ENCODE data around the gene SOSTDC1.
A peak's percentile ranks its signal among the peaks of the same experiment; 100 is the strongest.
"Not testable (repeated sequence)": the region's sequence is repeated elsewhere in the genome, so short reads cannot be mapped to it uniquely, and the experiment has no call there.

Gene SOSTDC1

DNA sequence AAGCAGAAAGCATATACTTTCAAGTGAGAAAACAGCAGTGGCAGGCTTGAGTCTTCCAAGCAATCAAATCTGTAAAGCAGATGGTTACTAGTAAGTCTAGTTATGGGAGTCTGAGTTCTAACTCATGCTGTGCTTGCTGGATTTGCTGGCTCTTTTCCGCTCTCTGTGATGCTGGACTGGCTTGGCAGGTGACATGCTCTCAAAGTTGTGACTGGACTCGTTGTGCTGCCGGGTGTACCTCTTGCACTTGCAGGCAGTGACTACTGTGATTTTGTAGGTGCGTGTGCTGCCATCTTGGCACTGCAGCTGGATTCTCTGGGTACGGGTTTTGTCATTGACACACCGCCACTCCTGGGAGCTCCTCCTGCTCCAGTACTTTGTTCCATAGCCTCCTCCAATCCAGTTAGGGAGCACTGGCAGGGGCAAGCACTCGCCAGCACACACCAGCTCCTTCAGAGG lies 3.1 kb downstream of the SOSTDC1 start:
- no peak for DNase-seq (ENCODE audit: low read depth in 2 of 2)

- DNase-seq (ENCODE audit: low read depth in 2 of 2): no peak
Observed at GRCh38 chr7:16460789-16461493, 4.6 kb downstream of the SOSTDC1 start.

- not testable (repeated sequence) for DNase-seq (ENCODE audit: low read depth in 2 of 2)
Observed at GRCh38 chr7:16456303-16456702, 9.2 kb downstream of the SOSTDC1 start.

DNA sequence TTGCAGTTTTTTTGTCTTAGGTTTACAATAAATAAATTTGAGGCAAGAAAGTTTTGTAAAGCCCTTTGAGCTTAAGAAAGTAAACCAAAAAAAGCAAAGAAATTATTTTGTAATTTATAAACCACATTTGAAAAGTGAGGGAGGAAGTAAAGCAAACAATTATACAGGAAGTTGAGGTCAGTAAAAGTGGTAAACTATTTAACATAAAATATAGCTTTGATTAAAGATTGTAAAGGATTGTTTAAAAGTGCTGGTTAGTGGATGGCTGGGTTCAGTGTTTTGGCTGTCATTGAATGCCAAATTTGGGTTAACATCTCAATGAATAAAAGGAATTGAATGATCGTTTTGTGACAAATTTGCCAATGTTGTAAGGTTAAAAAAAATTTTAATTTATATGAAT lies 9.9 kb downstream of the SOSTDC1 start:
- DNase-seq (ENCODE audit: low read depth in 2 of 2): no peak

DNA sequence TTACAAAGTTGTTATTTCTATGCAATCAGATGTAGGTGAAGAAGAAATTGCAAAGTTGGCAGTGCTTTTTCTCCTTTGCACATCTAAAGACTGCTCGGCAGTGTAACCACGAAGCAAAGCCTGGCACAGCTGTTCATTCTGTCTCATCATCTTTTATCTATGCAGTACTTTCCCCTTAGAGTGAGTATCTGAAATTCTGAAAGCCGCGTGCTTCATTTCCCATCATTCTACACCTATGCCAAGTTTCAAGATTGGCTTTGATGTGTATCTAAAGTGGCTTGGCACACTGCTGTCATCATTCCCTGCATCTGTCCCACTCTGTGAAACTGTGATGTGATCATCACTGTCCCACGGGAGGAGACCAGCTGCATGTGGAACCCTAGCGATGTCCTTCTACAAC lies 15.2 kb downstream of the SOSTDC1 start:
- DNase-seq (ENCODE audit: low read depth in 2 of 2): no peak

GRCh38 chr7:16447876-16448275 lies 17.7 kb downstream of the SOSTDC1 start:
- no peak for DNase-seq (ENCODE audit: low read depth in 2 of 2)

- DNase-seq (ENCODE audit: low read depth in 2 of 2): no peak
Observed at GRCh38 chr7:16446508-16446907, 19.0 kb downstream of the SOSTDC1 start.

GRCh38 chr7:16443871-16444270 lies 21.7 kb downstream of the SOSTDC1 start:
- not testable (repeated sequence) for DNase-seq (ENCODE audit: low read depth in 2 of 2)

DNA sequence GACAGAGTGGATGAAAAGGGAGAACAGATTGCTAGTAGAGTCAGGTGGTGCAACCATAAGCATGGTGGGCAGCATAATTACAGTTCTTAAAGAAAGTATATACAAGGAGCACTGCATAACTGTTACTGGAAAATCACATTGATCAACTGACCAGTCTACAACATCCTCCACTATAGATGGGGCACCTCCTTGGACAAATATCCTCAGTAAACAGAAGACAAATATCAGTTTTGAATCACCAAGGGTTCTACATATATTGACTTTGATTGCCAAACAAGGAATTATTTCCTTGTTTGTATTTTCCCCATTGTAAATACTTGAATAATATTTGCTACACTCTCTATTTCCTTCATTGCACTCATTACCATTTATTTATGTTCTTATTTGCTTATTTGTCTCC lies 26.6 kb downstream of the SOSTDC1 start:
- no peak for DNase-seq (ENCODE audit: low read depth in 2 of 2)

DNA sequence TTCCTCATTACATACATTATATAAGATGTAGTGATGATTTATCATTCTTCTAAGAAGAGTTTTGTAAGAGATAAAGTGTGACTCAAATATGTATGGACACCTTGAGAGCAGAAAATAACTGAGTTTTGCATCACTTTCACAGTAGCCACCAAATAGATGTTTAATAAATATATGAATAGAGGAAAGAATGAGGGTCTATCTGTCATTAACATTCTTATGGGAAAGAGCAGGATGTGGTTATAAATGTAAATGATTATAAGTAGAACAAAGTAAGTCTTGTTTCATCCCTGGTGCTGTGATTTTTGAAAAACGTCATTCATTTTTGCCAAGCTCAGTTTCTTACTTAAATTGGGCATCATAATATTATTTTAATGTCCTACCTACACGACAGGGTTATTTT lies 29.2 kb downstream of the SOSTDC1 start:
- DNase-seq (ENCODE audit: low read depth in 2 of 2): no peak

- DNase-seq (ENCODE audit: low read depth in 2 of 2): no peak
Observed at GRCh38 chr7:16433568-16434122, 31.9 kb downstream of the SOSTDC1 start.

GRCh38 chr7:16432425-16432731 lies 33.2 kb downstream of the SOSTDC1 start:
- DNase-seq (ENCODE audit: low read depth in 2 of 2): no peak

DNA sequence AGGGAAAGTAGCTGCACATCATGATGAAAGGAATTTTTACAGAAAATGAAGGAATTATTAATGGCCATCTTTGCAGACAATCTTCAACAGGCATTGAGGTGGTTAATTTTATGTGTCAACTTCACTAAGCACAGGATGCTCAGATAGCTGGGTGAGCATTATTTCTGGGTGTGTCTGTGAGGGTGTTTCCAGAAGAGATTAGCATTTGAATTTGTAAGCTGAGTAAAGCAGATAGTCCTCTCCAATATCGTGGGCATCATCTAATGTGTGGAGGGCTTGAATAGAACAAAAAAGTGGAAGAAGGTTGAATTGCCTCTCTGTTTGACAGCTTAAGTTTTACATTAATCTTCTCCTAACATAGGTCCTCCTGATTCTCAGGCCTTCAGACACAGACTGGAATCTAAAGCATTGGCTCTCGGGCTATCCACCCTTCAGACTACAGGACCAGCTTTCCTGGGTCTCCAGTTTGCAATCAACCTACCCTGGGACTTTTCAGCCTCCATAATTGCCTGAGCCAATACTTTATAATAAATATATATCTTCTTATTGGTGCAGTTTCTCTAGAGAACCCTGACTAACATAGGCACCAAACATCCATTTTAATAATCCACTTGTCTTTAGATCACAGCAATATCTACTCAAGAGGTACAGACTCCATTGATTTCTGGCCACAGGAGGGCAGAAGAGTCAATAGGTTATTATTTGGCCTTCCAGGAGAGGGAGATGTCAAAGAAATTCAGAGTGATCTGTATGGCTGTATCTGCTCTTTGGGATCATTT lies 33.7 kb downstream of the SOSTDC1 start:
- DNase-seq (ENCODE audit: low read depth in 2 of 2): peak in 1 of 2 donors; percentile 10

- DNase-seq (ENCODE audit: low read depth in 2 of 2): no peak
Observed at GRCh38 chr7:16430133-16430532, 35.4 kb downstream of the SOSTDC1 start.

DNA sequence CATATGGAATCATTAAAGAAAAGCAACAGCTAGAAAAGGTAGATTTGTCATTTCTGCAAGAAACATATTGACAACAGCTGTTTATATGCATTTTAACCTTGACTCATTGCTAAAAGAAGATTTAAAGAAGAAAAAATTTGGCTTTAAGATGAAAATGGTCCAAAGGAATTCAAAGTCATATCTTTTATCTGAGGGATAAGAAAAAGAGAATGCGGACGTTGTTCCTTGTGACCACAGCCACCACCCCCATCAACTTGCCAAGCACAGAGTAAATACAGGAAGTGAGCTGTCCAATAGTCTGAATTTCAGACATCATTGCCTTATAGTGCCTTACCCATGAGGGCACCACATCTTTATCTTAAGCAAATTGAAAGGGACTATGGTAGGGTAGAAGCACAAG lies 36.9 kb downstream of the SOSTDC1 start:
- no peak for DNase-seq (ENCODE audit: low read depth in 2 of 2)

DNA sequence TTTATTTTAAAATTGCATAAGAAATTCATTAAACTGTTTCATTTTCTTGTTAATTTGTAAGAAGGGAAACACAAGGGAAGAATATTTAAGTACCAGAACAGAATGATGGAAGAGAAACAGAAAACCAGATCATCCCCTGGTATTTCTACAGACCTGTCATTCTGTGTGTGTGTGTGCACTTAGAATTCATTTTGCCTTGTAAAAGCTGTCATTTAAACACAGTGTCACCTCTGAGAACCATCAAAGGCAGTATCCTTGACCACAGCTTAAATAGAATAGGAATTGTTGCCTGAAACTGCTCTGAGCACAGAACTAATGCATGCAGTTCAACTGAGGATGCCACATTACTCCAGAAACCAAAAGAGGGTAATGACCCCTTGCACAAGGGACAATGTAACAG lies 37.4 kb downstream of the SOSTDC1 start:
- no peak for DNase-seq (ENCODE audit: low read depth in 2 of 2)

- no peak for DNase-seq (ENCODE audit: low read depth in 2 of 2)
Observed at GRCh38 chr7:16423761-16424160, 41.8 kb downstream of the SOSTDC1 start.

- DNase-seq (ENCODE audit: low read depth in 2 of 2): no peak
Observed at GRCh38 chr7:16422917-16423316, 42.6 kb downstream of the SOSTDC1 start.

DNA sequence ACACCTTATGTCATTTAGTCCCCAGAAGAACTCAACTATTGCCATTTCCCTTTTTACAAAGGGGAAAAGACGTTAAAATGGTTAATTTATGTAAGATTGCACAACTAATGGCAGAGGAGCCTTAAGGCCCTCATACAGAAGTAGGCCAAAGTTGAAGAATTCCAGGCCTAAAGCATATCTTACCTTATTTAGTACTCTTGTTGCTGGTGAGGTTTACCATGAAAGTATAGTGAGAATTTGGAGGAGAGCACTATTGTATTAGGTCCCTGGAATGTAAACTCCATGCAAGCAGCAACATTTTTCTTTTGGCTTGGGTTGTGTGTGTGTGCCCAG lies 43.5 kb downstream of the SOSTDC1 start:
- DNase-seq (ENCODE audit: low read depth in 2 of 2): no peak

- DNase-seq (ENCODE audit: low read depth in 2 of 2): no peak
Observed at GRCh38 chr7:16421333-16422102, 44.0 kb downstream of the SOSTDC1 start, which contains the start of gene CRPPA. Gene CRPPA, minus strand, starts transcription at chr7:16421538. Its CDS starts 216 bp downstream, at chr7:16421322.

- peak; percentile 82 to 83 for DNase-seq (ENCODE audit: low read depth in 2 of 2)
Observed at GRCh38 chr7:16420649-16421332, 44.7 kb downstream of the SOSTDC1 start.

DNA sequence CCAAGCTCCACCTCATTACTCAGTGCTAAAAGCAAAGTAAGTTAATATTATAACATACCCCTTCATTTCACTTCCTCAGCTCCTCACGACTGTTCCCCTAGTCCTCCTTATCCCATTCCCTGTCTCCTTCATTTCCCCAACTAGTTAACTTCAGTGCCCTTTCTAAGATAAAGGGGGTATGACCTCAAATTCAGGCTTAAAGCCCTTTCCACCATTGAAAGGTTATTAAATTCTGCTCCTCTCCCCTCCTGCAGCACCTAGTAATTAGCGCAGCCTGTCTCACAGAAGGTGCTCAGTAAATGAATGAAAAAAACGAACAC lies 45.2 kb downstream of the SOSTDC1 start:
- DNase-seq (ENCODE audit: low read depth in 2 of 2): no peak

All from stimulated activated CD4-positive, alpha-beta T cell treated with anti-CD3 and anti-CD28 coated beads, Interleukin-15, amount 100 ng/mL, for 48 hours (primary cell).